ENCODE results near the gene ZNF385A.

DNA sequence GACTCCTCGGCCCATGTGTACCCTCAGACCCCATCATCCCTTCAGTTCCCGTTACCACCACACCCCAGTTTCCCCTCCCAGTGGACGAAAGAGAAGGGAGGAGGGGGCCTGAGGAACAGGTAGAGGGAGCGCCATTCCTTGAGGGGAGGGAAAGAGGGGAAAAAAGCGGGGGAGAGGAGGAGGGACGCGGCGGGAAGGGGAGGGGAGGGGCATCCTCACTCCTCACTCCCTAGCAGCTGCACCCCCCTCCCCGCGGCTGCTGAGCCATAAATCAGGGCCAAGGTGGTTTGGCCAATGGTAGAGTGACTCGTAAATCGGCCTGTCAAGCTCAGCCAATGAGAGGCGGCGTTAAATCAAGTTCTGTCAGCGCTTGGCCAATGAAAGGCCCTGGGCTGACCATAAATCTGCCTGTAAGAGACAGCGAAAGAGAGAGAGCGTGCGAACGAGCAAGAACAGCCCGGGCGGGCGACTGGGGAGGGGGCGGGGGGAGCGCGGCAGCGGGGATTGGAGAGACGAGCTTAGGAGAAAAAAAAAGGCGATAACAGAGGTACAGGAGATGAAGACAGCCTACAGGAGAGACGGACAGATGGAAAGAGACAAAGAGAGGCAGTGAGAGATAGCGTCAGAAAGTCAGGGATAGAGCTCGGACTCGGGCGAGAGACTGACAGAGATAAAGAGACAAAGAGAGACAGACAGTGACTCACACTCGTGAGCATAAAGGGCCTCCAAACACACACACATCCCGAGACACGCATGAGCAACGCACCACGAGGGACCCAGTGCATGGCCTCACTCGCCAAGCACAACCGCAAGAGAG, 25.4 kb downstream of the ZNF385A start:
- TF ChIP-seq, protein P1, sequence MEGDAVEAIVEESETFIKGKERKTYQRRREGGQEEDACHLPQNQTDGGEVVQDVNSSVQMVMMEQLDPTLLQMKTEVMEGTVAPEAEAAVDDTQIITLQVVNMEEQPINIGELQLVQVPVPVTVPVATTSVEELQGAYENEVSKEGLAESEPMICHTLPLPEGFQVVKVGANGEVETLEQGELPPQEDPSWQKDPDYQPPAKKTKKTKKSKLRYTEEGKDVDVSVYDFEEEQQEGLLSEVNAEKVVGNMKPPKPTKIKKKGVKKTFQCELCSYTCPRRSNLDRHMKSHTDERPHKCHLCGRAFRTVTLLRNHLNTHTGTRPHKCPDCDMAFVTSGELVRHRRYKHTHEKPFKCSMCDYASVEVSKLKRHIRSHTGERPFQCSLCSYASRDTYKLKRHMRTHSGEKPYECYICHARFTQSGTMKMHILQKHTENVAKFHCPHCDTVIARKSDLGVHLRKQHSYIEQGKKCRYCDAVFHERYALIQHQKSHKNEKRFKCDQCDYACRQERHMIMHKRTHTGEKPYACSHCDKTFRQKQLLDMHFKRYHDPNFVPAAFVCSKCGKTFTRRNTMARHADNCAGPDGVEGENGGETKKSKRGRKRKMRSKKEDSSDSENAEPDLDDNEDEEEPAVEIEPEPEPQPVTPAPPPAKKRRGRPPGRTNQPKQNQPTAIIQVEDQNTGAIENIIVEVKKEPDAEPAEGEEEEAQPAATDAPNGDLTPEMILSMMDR (conservative IDR thresholded peaks at IDR 0.05; ENCODE audit: low read depth, low read length) = no peak
- TF ChIP-seq EZH2 (IDR thresholded peaks at IDR 0.05; ENCODE audit: borderline replicate concordance, low read depth, low read length, poor library complexity, severe bottlenecking) = no peak

All from A673 (cell line).